ENCODE measurements around the gene NGF. TPM values are rescaled to one million over a fixed set of nuclear protein-coding genes. Genes with fewer than 3 reads are reported as not detected.

Gene NGF
- total RNA-seq, 2 donors from 2014 or later, result not detected

DNA sequence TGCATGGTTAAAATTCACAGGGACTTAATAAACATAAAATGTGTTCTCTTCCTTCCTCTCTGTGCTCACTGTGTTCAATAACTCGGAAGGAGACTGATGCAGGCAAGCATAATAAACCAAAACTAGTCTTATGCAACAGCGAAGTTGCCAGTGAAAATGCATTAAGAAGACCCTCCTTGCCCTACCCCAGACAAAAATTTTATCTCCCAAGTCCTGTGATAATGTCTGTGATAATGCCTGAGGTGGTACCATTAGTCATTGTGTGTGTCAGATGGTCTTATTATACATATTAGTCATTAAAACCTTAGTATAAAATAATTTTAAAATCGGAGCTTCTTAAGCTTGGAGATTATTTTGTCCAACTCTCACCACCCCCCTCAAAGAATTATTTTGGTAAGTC, 97.8 kb downstream of the NGF start:
- DNase-seq (ENCODE audit: low spot score in 2 of 2) (no peak), ATAC-seq (no peak)
- no peaks in the 10 kb centered on the region for H3K36me3 Mint-ChIP-seq
- H3K9me3 Mint-ChIP-seq, result no peaks in the 10 kb centered on the region
- no peak overlapping the region for H3K27ac Mint-ChIP-seq

- no peak for ATAC-seq
- DNase-seq (ENCODE audit: low spot score in 2 of 2), result no peak
- H3K36me3 Mint-ChIP-seq, result no peaks in the 10 kb centered on the region
- H3K27ac Mint-ChIP-seq, result no peak overlapping the region
- no peaks in the 10 kb centered on the region for H3K9me3 Mint-ChIP-seq
Observed at GRCh38 chr1:115239426-115239825, 98.6 kb downstream of the NGF start.

DNA sequence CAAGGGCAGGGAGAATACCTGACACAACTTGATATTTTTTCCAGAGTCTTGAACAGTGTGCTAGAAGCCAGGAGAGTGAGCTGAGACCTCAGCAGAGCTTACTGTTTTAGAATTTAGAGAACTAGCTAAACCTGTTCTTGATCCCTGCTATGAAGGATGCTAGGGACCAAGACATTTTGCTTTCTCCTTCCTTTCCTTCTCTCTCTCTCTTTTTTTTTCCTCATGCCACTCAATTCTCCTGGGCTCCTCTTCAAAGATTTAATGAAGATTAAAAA, 99.0 kb downstream of the NGF start:
- Mint-ChIP-seq H3K9me3 (no peaks in the 10 kb centered on the region), H3K36me3 (no peaks in the 10 kb centered on the region), H3K27ac (no peak overlapping the region)
- no peak for DNase-seq (ENCODE audit: low spot score in 2 of 2)
- ATAC-seq, result no peak

DNA sequence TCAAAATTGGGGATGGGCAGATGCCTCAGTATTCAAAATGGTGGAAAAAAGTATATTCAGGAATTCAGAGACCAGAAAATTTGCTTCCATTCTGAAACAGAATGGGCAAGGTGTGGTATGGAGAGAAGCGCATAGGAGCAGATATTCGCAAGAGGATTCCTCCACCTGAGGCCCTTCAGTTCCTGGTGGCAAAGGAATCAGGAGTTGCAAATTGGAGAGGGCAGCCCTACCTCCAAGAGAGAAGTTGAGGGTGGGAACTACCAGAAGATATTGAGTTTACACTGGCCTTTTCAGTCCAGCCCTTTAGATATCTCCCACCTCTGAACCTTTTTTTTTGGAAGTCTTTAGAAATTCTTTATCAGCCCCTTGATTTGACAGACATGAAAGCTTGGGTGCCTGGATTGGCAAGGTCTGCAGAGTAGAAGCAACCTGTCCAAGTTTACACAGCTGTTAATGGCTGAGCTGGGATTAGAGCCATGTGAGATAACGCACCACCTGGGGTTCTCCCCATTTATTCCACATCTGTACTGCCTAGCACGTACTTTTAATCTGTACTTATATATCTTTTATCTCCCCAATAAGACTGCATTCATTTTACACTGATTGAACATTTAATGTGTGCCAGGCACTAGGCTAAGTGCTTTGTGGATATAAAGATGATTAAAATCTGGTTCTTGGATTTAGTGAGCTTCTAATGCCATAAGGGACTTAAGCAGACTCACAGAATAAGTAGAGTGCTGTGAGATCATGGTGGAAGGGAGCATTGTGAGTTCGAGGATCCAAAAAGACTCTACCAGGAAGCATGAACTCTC, 99.5 kb downstream of the NGF start:
- Mint-ChIP-seq H3K9me3 (no peaks in the 10 kb centered on the region), H3K36me3 (no peaks in the 10 kb centered on the region), H3K27ac (no peak overlapping the region)
- ATAC-seq (no peak), DNase-seq (ENCODE audit: low spot score in 2 of 2) (no peak)

DNA sequence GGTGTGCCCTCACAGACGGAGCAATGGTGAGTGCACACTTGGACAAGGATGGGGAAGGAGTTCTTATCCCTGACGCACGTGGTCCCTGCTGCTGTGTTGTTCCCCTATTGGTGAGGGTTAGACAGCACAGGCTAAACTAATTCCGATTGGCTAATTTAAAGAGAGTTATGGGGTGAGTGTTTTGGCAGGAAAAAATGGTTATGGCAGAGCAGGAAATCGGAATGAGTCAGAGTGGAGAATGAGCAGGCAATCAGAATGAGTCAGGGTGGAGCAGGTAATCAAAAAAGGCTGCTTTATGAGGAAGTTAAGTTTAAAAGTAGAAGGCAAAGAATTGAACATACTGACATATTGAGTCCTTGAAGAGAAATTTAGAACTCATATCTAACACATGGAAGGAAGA, 100.5 kb downstream of the NGF start:
- Mint-ChIP-seq H3K27ac (no peak overlapping the region), H3K36me3 (no peaks in the 10 kb centered on the region), H3K9me3 (no peaks in the 10 kb centered on the region)
- DNase-seq (ENCODE audit: low spot score in 2 of 2) (no peak), ATAC-seq (no peak)

- Mint-ChIP-seq H3K9me3 (no peaks in the 10 kb centered on the region), H3K36me3 (no peaks in the 10 kb centered on the region), H3K27ac (no peak overlapping the region)
- DNase-seq (ENCODE audit: low spot score in 2 of 2), result no peak
- no peak for ATAC-seq
Observed at GRCh38 chr1:115237023-115237422, 101.0 kb downstream of the NGF start.

Other genes starting within 250 kb of the NGF start
- 1 to 10 TPM in 1 of 2 donors, under 1 TPM in 1; 0.43 to 1.0 TPM for gene TSPAN2, start 248.7 kb downstream of the NGF start, total RNA-seq

Data from activated naive CD4-positive, alpha-beta T cell treated with anti-CD3 and anti-CD28 coated beads, Interleukin-2, amount 50 U/mL, for 72 hours (primary cell).